Hepatocyte (in vitro differentiated cells): Measurements from ENCODE around the gene CACNA1C.

Experiments used
- CTCF ChIP-seq: fragments of 200-600 bp; sonication (generic); IDR thresholded peaks from 2 replicates; pipeline ENCODE4 v1.5.1; 2016; ENCODE audit warnings: antibody characterized with exemption, mild to moderate bottlenecking; ENCODE audit not compliant: poor library complexity
- EZH2 ChIP-seq: fragments of 200-600 bp; sonication (generic); IDR thresholded peaks from 2 replicates; pipeline ENCODE4 v1.6.1; 2016; ENCODE audit warnings: antibody characterized with exemption, mild to moderate bottlenecking, borderline replicate concordance
- EZH2phosphoT487 ChIP-seq: fragments of 200-600 bp; sonication (generic); IDR thresholded peaks from one replicate; pipeline ENCODE4 v1.6.1; 2018; ENCODE audit warnings: antibody characterized with exemption, mild to moderate bottlenecking, low read depth, moderate library complexity; ENCODE audit not compliant: unreplicated experiment, severe bottlenecking

GRCh38 chr12:2533036-2533435, 480.2 kb downstream of the CACNA1C start:
- TF ChIP-seq CTCF = no peak
- no peak for TF ChIP-seq EZH2phosphoT487
- no peak for TF ChIP-seq EZH2
